Natural killer cell (primary cell): ENCODE data around the gene STPG1. TPM values are rescaled to one million over a fixed set of nuclear protein-coding genes. Genes with fewer than 3 reads are reported as not detected.
A peak's percentile ranks its signal among the peaks of the same experiment; 100 is the strongest.

Experiments used
- ATAC-seq, 3 donors: fragments of 150-1000 bp in 2 of 3; fragments of 200-7000 bp in 1 of 3; cut with Tn5 transposase; 1 replicate in 1 of 3; 2 replicates in 2 of 3; pipeline ENCODE4 v1.10.0; 2021; ENCODE audit warnings: mild to moderate bottlenecking in 2 of 3, moderate library complexity in 2 of 3
- DNase-seq, 2 donors: peaks; one replicate each; pipeline versions ENCODE4 v3.0.0 to v3.0.0-alpha.2; 2013 to 2021; ENCODE audit warnings: mixed read lengths in 1 of 2
- H3K27ac ChIP-seq: one replicate; pipeline ENCODE4 v1.5.1; 2013; ENCODE audit warnings: mild to moderate bottlenecking, low read length
- H3K27me3 ChIP-seq: one replicate; pipeline ENCODE4 v1.6.1; 2013; ENCODE audit warnings: low read length; ENCODE audit not compliant: control insufficient read depth, insufficient read depth
- H3K36me3 ChIP-seq: one replicate; pipeline ENCODE4 v1.6.1; 2013; ENCODE audit warnings: low read length; ENCODE audit not compliant: control insufficient read depth, insufficient read depth
- H3K4me1 ChIP-seq: one replicate; pipeline ENCODE4 v1.6.1; 2013; ENCODE audit warnings: low read length; ENCODE audit not compliant: control insufficient read depth, insufficient read depth
- H3K4me3 ChIP-seq: one replicate; pipeline ENCODE4 v1.5.1; 2013; ENCODE audit warnings: low read length
- H3K9me3 ChIP-seq: one replicate; pipeline ENCODE4 v1.6.1; 2013; ENCODE audit warnings: low read length; ENCODE audit not compliant: control insufficient read depth, insufficient read depth
- H3K27ac Mint-ChIP-seq, 2 donors: one replicate each; pipeline ENCODE4 v1.8.0; 2022; ENCODE audit warnings: mild to moderate bottlenecking in 2 of 2, mixed read lengths in 2 of 2, moderate library complexity in 1 of 2
- H3K27me3 Mint-ChIP-seq, 2 donors: one replicate each; pipeline ENCODE4 v1.8.0; 2022; ENCODE audit warnings: low read depth in 2 of 2, mixed read lengths in 2 of 2
- H3K36me3 Mint-ChIP-seq: one replicate; pipeline ENCODE4 v1.8.0; 2022; ENCODE audit warnings: mixed read lengths
- H3K4me1 Mint-ChIP-seq, 2 donors: one replicate each; pipeline ENCODE4 v1.8.0; 2022; ENCODE audit warnings: mixed read lengths in 2 of 2
- H3K4me3 Mint-ChIP-seq: one replicate; pipeline ENCODE4 v1.8.0; 2022; ENCODE audit warnings: mild to moderate bottlenecking, moderate library complexity, mixed read lengths
- H3K9me3 Mint-ChIP-seq, 2 donors: one replicate each; pipeline ENCODE4 v1.8.0; 2022; ENCODE audit warnings: mixed read lengths in 2 of 2
- WGBS: methylation state at CpG from one replicate; pipeline ENCODE4 v1.1.7; 2013; ENCODE audit warnings: missing lambda C conversion rate; ENCODE audit not compliant: insufficient coverage; 5-methylcytosine and 5-hydroxymethylcytosine counted together
- intact Hi-C: fragments of 100-400 bp; cut with micrococcal nuclease; formaldehyde crosslinking; loops from one replicate; pipeline ENCODE4 v1.14.2; 2022
- total RNA-seq, 4 donors: library from RNA; stranded (reverse); fragments of 120-200 nt in 1 of 4; gene quantifications; one replicate each; pipeline versions ENCODE4 v1.2.3 to v1.2.4, GENCODE V29; 2013 to 2022
- TF ChIP-seq, protein P1 (sequence below): fragments of 200-600 bp; IDR thresholded peaks from one replicate; pipeline ENCODE4 v1.8.0; 2022; ENCODE audit warnings: antibody characterized with exemption

The STPG1 gene
- total RNA-seq, 3 donors from 2014 or later (not counting 1 experiment from before 2014, with no cell fraction given): 0.87 to 1.7 (median 1.1) TPM

DNA sequence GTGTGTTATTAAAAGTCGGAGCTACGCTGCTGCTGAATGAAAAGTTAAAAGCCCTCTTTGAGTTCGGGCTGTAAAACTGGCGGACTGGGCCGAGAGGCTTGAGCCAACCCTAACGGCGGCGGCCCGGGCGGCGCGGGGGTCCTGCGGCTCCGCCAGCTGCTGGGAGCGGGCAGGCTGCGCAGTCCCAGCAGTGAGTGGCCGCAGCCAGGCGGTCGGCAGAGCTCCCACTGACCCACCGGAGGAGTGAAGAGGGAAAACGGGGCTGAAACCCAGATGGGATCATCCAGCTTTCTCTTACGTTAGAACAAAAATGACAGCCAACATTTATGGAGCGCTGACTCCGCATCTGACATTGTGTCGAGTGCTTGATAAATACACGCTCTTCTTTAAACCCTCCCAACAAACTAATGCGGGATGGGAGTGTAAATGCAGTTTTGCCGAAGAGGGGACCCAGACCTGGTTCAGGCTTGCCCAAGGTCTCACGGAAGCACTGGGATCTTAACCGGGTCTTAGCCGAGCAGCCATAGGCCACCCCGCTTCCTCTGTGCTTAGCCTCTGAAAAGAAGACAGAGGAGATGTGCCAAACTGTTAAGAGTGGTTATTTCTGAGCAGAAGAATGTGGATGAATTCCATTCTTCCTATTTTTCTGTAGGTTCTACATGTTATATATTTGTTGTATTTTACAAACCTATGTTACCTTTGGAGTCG is 91.0 kb downstream of the STPG1 start:
- peak overlapping the region; percentile 84 for H3K4me3 Mint-ChIP-seq
- peak overlapping the region; percentile 39 for H3K4me3 ChIP-seq
- H3K4me1 ChIP-seq: peaks cover 40% of the 10 kb centered on the region
- H3K9me3 ChIP-seq: no peaks in the 10 kb centered on the region
- H3K9me3 Mint-ChIP-seq: no peaks in the 10 kb centered on the region
- H3K27me3 ChIP-seq: peaks cover 46% of the 10 kb centered on the region
- peaks cover 61 to 63% of the 10 kb centered on the region in 2 donors for H3K27me3 Mint-ChIP-seq
- TF ChIP-seq, protein P1, sequence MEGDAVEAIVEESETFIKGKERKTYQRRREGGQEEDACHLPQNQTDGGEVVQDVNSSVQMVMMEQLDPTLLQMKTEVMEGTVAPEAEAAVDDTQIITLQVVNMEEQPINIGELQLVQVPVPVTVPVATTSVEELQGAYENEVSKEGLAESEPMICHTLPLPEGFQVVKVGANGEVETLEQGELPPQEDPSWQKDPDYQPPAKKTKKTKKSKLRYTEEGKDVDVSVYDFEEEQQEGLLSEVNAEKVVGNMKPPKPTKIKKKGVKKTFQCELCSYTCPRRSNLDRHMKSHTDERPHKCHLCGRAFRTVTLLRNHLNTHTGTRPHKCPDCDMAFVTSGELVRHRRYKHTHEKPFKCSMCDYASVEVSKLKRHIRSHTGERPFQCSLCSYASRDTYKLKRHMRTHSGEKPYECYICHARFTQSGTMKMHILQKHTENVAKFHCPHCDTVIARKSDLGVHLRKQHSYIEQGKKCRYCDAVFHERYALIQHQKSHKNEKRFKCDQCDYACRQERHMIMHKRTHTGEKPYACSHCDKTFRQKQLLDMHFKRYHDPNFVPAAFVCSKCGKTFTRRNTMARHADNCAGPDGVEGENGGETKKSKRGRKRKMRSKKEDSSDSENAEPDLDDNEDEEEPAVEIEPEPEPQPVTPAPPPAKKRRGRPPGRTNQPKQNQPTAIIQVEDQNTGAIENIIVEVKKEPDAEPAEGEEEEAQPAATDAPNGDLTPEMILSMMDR: no peak
- intact Hi-C loops: no loop called here
- peak overlapping the region; percentile 53 to 85 for H3K27ac Mint-ChIP-seq
- H3K27ac ChIP-seq: no peak overlapping the region
- WGBS: 14% methylated on average over 32 of the region's 33 CpGs
- H3K36me3 Mint-ChIP-seq: no peaks in the 10 kb centered on the region
- ATAC-seq (peak in 1 of 3 donors; percentile 11), DNase-seq (peak in 1 of 2 donors; percentile 29)
- H3K4me1 Mint-ChIP-seq: peaks cover 34 to 41% of the 10 kb centered on the region in 2 donors
- H3K36me3 ChIP-seq: no peaks in the 10 kb centered on the region

DNA sequence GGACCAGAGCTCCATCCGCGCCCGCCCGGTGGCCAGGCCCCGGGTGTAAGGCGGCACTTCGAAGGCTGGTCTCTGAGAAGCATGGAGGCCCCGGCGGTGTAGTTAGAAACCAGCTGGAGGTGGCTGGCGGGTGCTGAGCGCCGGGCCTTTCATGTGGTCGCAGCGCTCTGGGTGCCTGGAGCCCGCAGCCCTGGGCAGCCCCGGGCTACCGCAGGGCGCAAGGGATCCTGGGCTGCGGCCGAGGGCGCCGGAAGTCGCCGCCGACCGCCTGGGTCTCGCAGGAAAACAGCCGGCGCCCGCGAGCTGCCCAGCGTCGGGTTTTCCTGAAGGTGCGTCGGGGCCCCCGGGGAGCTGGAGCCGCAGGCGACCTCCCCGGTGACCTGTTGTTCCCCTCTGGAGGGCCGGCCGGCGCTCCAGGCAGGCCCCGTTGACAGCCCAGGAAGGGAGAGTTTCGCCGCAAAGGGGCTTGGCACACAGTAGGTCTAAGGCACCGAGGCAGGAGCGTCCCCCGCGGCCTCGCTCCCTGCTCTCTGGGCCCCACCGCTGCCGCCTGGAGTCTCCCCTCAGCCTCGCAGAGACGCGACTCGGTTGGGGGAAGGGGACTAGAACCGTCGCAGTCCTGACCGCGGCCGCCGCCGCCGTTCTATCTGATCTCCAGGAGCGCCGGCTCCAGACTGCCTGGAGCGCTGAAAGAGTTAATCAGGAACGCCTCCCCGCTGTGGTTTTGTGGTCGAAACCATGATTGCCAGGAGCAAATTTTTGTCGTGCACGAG is 91.7 kb downstream of the STPG1 start:
- peaks cover 40% of the 10 kb centered on the region for H3K4me1 ChIP-seq
- TF ChIP-seq, protein P1: no peak
- peaks cover 54% of the 10 kb centered on the region for H3K27me3 ChIP-seq
- peak; percentile 75 to 91 (median 83) for ATAC-seq
- Mint-ChIP-seq H3K36me3 (no peaks in the 10 kb centered on the region), H3K9me3 (no peaks in the 10 kb centered on the region), H3K4me1 (peaks cover 34 to 41% of the 10 kb centered on the region in 2 donors), H3K27me3 (peaks cover 61 to 62% of the 10 kb centered on the region in 2 donors), H3K4me3 (peak overlapping the region; percentile 84), H3K27ac (peak overlapping the region; percentile 53 to 85)
- WGBS: under 1% methylated on average over 72 of the region's 72 CpGs
- no peaks in the 10 kb centered on the region for H3K9me3 ChIP-seq
- intact Hi-C loops: no loop called here
- no peak overlapping the region for H3K27ac ChIP-seq
- no peaks in the 10 kb centered on the region for H3K36me3 ChIP-seq
- peak; percentile 68 to 82 for DNase-seq
- H3K4me3 ChIP-seq: peak overlapping the region; percentile 39

DNA sequence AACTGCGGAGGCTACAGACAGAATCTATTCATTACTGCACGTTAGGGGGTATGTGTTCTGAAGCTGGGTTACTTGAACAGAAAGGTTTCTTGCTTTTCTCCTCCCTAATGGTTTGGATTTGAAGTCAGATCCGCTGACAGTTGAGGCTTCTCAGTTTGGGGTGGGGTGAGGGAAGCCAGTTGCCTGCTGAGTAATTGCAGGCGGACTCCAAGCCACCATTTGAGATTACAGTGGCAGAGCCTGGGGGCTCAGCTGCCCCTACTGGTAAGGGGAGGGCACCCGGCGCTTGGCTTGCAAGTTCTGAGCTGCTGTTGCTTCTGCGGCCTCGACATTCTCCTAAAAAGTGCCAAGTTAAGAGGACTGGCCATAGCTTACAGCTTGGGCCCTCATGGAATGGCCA is 92.5 kb downstream of the STPG1 start:
- H3K27ac Mint-ChIP-seq: peak overlapping the region in 1 of 2 donors; percentile 85
- H3K36me3 ChIP-seq: no peaks in the 10 kb centered on the region

More for the DNA sequence above, 92.5 kb downstream of the STPG1 start:
- Histone ChIP-seq H3K9me3 (no peaks in the 10 kb centered on the region), H3K27me3 (peaks cover 57% of the 10 kb centered on the region), H3K4me3 (no peak overlapping the region), H3K4me1 (peaks cover 40% of the 10 kb centered on the region), H3K27ac (no peak overlapping the region)
- H3K4me3 Mint-ChIP-seq: peak overlapping the region; percentile 83
- intact Hi-C loops: no loop called here
- WGBS: 71% methylated on average over 8 of the region's 8 CpGs
- TF ChIP-seq, protein P1: no peak
- DNase-seq (peak in 1 of 2 donors; percentile 30), ATAC-seq (no peak)
- H3K4me1 Mint-ChIP-seq: peaks cover 34 to 41% of the 10 kb centered on the region in 2 donors
- no peaks in the 10 kb centered on the region for H3K36me3 Mint-ChIP-seq
- no peaks in the 10 kb centered on the region for H3K9me3 Mint-ChIP-seq
- peaks cover 61 to 62% of the 10 kb centered on the region in 2 donors for H3K27me3 Mint-ChIP-seq
